SIG-M5 treated with dmso at 0.1 percent for 504 hours (cell line): ENCODE data around the gene RSKR.
"Not testable (repeated sequence)": the region's sequence is repeated elsewhere in the genome, so short reads cannot be mapped to it uniquely, and the experiment has no call there.

Experiments used
- DNase-seq: peaks from one replicate; lab custom pipeline; 2025; ENCODE audit not compliant: unreplicated experiment; lab: John Stamatoyannopoulos, UW

RSKR gene, protein sequence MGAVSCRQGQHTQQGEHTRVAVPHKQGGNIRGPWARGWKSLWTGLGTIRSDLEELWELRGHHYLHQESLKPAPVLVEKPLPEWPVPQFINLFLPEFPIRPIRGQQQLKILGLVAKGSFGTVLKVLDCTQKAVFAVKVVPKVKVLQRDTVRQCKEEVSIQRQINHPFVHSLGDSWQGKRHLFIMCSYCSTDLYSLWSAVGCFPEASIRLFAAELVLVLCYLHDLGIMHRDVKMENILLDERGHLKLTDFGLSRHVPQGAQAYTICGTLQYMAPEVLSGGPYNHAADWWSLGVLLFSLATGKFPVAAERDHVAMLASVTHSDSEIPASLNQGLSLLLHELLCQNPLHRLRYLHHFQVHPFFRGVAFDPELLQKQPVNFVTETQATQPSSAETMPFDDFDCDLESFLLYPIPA

DNA sequence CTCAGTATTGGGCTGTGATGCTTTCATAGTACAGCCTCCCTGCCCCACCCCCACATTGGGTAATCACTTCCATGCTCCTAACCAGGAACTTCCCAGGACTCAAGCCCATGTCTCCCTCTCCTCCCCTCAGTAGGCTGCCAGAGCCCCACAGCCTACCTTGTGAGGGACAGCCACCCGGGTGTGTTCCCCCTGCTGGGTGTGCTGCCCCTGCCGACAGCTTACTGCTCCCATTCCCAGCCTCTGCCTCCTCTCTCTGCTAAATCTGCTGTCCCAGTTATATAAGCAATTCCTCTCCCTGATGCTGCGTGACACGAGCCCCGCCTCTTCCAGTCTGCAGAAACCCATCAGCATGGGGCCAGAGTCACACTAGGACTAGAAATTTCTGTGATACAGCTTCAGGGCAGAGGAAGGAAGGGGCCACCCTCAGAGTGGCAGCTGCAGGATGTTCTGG, at the start of gene RSKR:
RSKR (minus strand) TSS at position 255 of the 451 bp plus-strand sequence; CDS start at position 231, 24 bp downstream.
- DNase-seq: no peak

DNA sequence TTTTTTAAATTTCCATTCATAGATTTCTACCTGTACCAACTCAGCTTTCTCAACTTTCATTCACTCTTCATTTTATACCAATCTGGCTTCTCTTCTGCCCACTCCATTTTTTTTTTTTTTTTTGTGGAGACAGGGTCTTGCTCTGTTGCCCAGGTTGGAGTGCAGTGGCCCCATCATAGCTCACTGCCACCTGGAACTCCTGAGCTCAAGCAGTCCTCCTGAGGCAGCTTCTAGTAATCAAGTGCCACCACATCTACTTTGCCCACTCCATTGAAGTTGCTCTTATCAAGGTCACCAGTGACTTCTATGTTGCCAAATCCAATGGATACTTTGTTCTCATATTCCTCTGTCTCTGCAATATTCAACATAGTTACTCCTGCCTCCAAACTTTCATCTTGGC, 49.7 kb upstream of the RSKR start:
- DNase-seq: no peak

DNA sequence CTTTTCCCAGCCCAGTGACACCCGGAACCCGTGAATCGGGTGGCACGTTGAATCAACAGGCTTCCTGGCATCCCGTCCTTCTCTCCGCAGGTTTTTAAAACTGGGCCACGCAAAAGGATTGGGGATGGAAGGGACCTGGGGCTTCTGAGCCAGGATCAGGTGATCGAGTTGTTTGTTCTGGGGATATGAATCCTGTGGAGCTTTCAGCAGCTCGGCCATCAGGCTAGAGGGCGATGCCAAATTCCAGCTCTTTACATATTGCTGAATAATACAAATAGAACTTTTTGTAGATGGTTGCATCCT, 48.5 kb upstream of the RSKR start:
- DNase-seq: no peak

DNA sequence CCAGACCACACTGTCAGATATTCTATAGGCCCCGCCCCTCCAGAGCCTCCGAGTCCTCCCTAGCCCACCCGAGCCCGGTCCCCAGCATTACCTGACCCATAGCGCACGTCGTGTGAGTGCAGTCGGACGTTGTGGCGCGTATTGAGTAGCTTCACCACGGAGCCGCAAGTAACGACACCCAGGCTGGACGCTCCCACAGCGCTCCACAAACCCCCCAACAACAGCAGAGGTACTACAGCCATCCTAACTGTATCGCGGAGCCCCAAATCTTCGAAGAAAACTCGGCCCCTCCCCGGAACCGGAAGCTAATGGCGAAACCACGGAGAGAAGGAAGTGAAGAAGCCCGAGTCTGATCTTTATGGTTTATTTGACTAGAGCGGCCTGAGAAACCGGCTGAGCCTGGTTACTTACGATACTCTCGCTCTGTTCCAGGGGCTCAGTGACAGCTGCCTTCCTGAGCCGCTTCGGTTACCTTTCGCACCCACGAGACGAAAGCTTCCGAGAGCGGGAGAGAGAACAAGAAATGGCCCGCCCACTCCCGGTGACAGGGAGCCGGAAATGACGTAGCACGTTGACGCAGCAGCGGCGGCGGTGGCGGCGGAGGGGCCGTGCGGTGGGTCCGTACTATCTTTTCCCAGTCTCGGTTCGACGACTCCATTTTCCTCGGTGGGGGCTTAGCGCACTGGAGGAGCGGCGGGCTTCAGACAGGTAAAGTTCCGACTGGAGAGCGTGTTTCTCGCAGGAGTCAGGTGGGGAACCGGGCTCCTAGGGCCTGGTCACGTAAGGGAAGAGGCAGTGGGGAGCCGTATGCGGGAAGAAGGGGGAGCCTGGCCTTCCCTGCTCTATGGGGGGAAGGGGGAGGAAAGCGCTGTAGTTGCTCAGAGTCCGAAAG, 47.9 kb upstream of the RSKR start, which contains the start of the genes SDF2 and SUPT6H:
SDF2 (minus strand) TSS at position 272 of the 892 bp plus-strand sequence; CDS start at position 242, 30 bp downstream.
SUPT6H (plus strand) TSS at position 571 of the 892 bp plus-strand sequence. CDS start 11,197 bp downstream, outside the sequence.
- DNase-seq: peak; percentile 90

DNA sequence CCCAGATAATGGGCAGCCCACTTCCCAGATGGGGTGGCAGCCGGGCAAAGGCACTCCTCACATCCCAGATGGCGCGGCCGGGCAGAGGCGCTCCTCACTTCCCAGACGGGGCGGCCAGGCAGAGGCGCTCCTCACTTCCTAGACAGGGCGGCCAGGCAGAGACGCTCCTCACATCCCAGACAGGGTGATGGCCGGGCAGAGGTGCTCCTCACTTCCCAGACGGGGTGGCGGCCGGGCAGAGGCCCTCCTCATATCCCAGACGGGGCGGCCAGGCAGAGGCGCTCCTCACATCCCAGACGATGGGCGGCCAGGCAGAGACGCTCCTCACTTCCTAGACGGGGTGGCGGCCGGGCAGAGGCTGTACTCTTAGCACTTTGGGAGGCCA, 45.5 kb upstream of the RSKR start:
- DNase-seq: not testable (repeated sequence)

DNA sequence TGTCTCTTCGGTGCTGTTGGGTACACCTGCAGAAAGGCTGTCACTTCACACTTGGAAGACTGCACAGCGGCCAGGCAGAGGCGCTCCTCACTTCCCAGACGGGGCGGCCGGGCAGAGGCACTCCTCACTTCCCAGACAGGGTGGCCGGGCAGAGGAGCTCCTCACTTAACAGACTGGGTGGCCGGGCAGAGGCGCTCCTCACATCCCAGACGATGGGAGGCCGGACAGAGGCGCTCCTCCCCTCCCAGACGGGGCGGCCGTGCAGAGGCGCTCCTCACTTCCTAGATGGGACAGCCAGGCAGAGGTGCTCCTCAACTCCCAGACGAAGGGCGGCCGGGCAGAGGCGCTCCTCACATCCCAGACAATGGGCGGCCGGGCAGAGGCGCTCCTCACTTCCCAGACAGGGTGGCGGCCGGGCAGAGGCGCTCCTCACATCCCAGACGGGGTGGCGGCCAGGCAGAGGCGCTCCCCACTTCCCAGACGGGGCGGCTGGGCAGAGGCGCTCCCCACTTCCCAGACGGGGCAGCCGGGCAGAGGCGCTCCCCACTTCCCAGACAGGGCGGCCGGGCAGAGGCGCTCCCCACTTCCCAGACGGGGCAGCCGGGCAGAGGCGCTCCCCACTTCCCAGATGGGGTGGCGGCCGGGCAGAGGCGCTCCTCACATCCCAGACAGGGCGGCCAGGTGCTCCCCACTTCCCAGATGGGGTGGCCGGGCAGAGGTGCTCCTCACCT, 44.9 kb upstream of the RSKR start:
- not testable (repeated sequence) for DNase-seq

DNA sequence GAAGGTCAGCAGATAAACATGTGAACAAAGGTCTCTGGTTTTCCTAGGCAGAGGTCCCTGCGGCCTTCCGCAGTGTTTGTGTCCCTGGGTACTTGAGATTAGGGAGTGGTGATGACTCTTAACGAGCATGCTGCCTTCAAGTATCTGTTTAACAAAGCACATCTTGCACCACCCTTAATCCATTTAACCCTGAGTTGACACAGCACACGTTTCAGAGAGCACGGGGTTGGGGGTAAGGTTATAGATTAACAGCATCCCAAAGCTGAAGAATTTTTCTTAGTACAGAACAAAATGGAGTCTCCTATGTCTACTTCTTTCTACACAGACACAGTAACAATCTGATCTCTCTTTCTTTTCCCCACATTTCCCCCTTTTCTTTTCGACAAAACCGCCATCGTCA, 44.4 kb upstream of the RSKR start:
- not testable (repeated sequence) for DNase-seq

DNA sequence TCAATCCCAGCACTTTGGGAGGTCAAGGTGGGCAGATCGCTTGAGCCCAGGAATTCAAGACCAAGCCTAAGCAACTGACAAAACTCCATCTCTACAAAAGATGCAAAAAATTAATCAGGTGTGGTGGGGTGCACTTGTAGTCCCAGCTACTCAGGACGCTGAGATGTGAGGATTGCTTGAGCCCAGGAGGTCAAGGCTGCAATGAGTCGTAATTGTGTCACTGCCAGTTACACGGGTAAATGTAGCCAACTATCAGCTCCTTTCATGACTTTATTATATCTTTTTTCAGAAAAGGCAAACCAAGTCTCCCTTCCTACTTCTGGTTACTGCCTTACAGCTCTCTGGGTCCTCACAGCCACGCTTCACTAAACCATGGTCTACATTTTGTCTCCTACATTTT, 43.8 kb upstream of the RSKR start:
- no peak for DNase-seq

DNA sequence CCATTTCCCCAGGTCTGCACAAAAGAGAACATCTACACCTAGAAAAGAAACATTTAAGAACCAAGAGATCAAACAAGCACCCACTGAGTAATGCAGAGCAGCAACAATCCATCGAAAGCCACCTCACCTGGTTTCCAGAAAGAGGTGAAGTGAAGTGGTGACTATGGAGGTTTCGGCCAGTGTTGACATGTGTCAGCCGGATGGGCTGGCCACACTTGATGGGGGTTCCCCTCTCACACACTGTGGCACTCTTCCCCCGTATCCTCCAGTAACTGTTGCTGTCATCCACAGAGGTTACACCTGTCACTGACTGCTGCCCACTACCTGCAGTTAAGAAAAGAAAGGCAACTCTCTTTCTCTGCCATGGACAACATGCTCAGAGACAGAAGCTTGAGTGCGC, 41.2 kb upstream of the RSKR start:
- no peak for DNase-seq

DNA sequence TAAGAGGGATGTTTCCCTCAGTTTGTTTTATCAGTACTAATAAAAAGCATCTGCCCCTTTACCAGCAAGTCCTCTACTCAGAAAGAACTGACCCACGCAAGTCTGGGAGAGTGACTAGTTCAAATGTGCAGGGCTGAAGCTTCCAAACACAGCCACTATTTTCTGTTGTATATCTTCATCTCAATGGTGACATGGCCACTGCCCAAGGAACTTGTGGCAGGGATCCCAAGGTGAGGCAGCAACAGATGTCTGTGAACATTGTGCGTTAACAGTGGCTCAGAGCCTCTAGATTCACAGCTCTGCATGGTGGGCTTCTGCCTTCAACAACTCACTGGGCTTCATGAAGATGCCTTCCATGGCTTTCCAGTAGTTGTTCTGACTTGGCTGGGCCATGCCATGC, 34.7 kb upstream of the RSKR start:
- no peak for DNase-seq

DNA sequence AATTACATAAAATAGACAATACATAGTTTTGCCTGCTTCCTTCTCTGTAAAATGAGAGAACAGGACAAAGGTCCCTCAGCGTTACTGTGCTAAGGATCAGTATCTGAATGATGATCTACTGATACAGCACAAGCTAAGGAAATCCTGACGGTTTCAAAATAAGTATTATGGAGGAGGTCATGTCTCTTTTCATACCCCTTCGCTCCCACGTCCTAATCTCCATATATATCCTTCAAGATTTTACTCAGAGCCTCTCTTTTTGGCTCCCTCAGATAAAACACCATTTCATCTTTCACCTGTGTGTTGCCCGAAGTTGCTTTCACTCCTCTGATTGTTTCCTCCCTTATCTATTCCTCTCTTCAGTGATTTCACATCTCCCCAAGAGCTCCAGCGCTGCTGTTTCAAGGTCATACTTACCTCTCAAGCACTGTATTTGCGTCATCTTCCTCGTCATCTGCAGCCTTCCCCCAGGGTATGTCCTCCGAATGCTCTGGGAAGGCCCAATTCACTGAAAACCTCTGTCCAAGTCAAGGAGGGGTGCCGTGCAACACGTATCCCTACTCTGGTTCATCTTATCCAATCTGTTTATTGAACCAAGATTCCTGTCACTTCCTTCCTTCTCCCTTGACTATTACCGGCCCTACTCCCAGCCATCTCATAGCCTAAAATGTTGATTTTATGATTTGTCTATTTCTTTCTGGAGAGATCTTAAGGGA, 32.2 kb upstream of the RSKR start:
- no peak for DNase-seq

DNA sequence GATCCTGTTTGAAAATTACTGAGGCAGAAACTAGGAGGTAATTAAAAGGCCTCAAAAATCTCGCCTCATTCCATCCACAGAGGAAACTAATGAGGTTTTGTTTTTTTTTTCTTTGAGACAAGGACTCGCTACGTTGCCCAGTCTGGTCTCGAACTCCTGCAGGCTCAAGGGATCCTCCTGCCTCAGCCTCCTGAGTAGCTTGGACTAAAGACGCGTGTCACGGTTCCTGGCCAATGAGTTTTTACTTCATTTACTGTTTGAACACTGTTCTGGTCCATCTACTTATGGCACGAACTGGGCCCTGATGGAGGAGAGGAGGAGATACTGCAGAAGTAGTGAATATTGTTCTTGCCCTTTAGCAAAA, 31.6 kb upstream of the RSKR start:
- DNase-seq: no peak

DNA sequence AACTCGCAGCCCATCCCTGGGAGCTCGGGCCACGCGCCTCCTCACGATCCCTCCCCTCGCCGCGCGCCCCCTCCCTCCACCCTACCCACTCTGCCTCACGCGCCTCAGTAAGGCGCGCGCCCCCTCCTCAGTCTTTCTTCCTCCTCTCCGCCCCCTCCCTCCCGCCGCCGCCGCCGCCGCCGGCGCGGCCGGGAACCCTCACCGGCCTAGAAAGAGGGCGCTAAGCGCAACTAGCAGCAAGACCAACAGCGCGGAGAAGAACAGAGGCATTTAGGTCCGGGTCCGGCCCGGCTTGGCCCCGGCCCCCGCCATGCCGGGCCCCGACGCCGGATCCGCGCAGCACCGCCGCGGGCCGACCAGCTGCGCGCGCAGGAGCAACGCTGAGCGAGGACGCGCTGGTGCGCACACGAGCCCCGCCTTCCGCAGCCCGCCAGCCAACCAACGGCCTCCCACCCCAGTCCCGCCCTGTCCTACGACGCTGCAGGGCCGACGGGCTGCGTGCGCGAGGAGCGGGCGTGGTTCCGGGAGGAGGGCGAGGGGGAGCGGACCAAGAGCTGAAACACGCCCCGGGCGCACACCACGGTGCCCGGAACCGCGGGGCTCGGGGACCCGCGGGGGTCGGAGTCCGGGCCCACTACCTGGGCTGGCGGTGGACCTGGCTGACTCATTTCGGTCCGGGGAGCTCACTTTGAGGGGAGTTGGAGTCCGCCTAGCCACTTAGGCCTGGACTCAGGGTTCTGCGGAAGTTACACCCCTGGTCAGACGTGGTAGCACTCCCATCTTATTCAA, 31.0 kb upstream of the RSKR start, which contains the start of gene BLTP2:
BLTP2 (minus strand) TSS at position 372 of the 789 bp plus-strand sequence; CDS start at position 270, 102 bp downstream.
- peak; percentile 94 for DNase-seq

DNA sequence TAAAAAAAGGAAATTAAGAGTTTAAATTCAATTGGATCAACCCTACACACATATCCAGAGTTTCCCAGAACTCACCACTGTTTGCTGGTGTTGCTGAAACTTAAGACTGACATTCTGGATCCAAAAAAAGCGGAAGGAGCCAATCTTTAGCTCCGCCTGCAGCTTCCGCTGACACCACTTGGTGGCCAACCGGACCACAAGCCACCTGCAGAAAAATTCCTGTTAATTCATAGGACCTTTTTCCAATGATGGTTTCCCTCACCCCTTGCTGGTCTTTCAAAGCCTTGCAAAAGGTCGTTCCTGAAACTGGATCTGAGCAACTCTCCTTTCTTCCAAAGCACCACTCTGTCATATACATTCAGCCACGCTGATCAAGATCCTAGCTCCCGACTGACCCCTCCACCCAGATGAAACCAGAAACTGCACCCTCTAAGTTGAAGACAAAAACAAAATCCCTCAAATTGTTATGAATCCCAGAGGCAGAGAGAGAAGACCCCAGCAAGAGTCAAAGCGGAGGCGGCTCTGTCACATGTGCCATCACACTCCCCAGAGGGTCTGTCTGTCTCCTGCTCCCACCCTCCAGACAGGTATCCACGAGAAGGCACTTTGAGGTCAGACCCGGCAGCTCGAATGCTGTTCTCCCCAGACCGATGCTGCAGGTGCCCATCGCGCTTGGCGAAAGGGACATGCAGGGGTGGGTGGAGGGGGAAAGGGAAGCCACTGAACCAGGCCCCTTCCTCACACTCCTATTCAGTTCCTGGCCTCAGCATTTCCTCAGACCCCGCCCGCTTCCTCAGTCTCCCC, 30.2 kb upstream of the RSKR start:
- peak; percentile 86 for DNase-seq

DNA sequence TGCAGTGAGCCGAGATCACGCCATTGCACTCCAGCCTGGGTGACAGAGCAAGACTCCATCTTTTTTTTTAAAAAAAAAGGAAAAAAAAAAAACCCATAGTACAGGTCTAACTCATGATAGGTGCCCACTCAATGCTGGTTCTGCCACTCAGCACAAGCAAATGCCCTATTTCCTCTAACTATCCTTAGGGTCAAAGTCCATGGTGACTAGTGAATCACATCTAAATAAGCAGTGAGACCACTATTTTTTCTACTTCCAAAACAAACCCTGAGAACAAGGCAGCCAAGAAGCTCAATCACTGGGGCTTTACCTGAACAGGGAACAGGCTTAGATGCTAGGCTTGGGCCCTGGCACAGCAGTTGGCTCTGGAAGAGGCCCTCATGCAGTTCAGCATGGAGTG, 27.6 kb upstream of the RSKR start:
- DNase-seq: no peak

DNA sequence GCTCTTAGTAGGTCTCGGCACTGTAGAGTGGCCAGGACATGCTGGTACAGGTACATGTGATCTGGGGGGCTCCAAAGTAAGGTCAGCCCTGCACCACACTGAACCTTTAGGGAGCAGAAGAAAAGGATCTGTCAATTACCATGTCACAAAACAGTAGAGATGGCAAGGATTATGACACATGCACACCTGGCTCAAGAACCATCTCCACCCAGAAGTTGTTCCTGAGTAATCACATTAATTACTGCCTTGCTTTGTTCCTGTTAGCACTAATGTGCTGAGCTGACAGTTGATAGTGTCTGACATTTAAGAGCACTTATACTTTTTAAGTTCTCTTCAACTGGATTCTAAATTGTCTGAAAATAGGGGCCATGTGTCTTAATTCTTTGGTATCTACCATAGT, 21.5 kb upstream of the RSKR start:
- no peak for DNase-seq

DNA sequence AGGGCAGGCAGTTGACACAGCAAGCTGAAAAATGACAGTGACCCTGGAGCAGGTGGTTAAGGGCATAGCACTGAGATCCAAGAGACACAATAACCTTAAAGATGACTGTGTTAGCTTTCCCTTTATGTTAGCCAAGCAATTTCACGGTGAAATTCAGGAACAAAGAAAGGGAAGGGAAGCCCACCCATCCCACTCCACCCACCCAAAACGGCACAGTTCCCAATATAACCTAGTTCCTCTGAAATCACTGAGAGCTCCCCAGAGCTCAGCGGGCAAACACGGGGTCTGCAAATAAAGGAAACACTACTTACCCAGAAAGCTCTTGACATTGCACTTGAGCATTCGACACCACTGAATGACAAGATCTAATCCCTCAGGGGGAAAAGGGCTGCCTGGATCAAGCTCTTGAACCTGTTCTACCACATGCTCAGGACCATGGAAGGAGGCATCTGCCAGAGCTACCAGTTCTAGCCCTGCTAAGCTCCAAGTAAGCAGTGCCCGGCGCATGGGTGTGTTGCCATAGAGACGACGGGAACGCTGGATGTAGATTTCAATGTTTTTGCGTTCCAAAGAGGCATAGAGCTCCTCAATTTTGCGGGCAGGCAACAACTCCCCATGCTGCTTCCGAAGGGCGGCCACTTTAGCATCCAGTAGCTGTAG, 20.4 kb upstream of the RSKR start:
- DNase-seq: peak; percentile 30

DNA sequence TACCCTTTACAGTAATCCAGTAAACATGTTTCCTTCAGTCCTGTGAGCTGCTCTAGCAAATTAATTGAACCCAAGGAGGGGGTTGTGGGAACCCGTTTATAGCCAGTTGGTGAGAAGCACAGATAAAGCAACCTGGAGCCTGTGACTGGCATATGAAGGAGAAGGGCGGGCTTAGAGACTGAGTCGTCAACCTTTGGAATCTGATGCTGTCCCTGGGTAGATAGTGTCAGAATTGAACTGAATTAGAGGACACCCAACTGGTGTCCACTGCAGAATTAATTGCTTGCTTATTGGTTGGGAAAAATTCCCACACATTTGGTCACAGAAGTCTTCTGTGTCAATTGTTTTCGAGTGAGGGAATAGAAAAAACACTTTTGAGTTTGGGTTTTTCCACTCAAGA, 12.8 kb upstream of the RSKR start:
- no peak for DNase-seq
